ENCODE measurements around the gene CHPF2.

CHPF2 gene

DNA sequence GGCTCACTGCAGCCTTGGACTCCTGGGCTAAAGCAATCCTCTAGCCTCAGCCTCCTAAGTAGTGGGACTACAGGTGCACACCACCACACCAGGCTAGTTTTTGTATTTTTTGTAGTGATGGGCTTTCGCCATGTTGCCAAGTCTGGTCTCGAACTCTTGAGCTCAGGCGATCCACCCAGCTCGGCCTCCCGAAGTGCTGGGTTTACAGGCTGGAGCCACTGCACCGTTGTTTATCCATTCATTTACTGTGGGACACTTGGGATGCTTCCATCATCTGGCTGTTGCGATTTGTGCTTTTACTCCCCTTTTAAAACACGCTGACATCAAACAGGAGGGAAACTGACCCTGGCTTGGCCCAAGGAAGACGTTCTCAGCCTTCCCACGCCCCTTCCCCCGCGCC is 46.7 kb downstream of the CHPF2 start:
- TF ChIP-seq, protein P1, sequence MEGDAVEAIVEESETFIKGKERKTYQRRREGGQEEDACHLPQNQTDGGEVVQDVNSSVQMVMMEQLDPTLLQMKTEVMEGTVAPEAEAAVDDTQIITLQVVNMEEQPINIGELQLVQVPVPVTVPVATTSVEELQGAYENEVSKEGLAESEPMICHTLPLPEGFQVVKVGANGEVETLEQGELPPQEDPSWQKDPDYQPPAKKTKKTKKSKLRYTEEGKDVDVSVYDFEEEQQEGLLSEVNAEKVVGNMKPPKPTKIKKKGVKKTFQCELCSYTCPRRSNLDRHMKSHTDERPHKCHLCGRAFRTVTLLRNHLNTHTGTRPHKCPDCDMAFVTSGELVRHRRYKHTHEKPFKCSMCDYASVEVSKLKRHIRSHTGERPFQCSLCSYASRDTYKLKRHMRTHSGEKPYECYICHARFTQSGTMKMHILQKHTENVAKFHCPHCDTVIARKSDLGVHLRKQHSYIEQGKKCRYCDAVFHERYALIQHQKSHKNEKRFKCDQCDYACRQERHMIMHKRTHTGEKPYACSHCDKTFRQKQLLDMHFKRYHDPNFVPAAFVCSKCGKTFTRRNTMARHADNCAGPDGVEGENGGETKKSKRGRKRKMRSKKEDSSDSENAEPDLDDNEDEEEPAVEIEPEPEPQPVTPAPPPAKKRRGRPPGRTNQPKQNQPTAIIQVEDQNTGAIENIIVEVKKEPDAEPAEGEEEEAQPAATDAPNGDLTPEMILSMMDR (IDR thresholded peaks at IDR 0.05; ENCODE audit: insufficient read depth, low read depth, low read length, missing control alignments) = no peak
- DNase-seq (ENCODE audit: low read depth) = no peak
- H3K4me3 ChIP-seq (ENCODE audit: low read depth, low read length) = no peak overlapping the region

DNA sequence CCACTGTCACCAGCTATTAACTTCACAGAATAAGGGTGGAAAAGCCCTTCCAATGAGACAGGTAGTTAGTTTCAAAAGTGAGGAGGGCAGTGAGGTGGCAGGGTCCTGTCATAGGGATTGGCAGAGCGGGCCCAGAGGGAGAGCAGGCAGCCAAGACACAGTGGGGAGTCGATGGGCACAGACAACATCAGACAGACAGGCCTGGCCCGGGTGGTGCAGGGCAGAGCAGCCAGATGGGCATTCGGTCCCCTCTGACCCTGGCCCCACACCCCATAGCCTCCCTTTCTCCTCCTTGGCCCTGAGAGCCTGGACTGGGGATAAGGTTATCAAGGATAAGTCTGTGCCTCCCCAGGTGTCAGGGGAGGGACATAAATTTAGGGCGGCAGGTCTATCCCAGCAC is 47.6 kb downstream of the CHPF2 start:
- no peak overlapping the region for H3K4me3 ChIP-seq (ENCODE audit: low read depth, low read length)
- no peak for DNase-seq (ENCODE audit: low read depth)
- TF ChIP-seq, protein P1 (IDR thresholded peaks at IDR 0.05; ENCODE audit: insufficient read depth, low read depth, low read length, missing control alignments) = no peak

DNA sequence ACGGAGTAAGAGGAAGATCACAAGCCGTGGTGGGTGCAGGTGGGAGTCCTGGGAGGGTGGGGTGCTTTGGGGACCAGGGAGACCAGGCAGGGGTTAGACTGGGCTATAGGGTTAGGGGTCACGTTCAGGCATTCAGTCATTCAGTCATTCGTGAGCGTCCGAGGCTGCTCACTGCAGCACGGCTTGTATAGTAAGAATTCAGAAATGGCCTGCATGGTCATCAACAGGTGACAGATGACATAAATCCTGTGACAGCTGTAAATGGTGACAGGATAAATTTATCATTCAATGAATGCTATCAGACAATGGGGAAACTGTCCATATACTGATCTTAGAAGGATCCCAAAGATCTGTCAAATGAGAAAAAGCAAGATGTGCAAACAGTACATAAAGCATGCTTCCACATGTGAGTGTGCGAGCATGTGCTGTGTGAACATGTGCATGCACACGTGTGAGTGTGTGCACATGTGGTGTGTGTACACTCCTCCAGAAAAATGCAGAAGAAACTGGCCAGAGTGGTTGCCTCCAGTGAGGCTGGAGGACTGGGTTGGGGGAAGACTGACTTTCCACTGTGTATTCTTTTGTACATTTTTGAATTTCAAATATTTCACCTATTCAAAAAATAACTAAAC is 48.2 kb downstream of the CHPF2 start:
- TF ChIP-seq, protein P1 (IDR thresholded peaks at IDR 0.05; ENCODE audit: insufficient read depth, low read depth, low read length, missing control alignments) = no peak
- H3K4me3 ChIP-seq (ENCODE audit: low read depth, low read length) = no peak overlapping the region
- no peak for DNase-seq (ENCODE audit: low read depth)

DNA sequence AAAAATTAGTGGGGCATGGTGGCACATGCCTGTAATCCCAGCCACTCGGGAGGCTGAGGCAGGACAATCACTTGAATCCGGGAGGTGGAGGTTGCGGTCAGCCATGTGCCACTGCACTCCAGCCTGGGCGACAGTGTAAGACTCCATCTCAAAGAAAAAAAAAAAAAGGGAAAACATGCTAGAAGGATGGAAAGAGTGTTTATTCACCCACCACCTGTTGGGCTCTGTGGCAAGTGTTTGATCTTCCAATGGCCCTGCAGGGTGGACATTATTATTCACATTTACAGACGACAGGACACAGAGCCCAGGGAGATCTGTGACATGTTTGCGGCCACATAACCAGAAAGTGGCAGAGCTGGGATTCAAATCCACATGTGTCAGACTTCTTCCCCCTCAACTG is 49.4 kb downstream of the CHPF2 start:
- no peak for DNase-seq (ENCODE audit: low read depth)
- TF ChIP-seq, protein P1 (IDR thresholded peaks at IDR 0.05; ENCODE audit: insufficient read depth, low read depth, low read length, missing control alignments) = no peak
- no peak overlapping the region for H3K4me3 ChIP-seq (ENCODE audit: low read depth, low read length)

DNA sequence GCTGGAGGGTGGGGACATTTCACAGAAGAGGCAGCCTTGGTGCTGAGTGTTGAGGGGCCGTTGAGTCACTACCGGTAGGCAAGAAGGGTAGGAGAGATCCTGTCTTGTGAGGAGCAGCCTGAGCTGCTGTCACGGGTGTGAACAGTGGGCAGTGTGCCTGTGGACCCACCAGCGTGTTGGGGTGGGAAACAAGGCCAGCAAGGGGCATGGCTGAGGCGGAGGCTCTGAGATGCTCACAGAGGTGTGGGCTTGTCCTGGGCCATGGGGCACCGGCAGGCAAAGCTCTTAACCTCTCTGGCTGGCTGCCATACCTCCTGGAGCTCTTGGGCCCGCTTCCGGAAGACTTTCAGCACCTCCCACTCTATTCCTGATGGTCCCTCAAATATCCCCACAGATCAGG is 49.8 kb downstream of the CHPF2 start:
- H3K4me3 ChIP-seq (ENCODE audit: low read depth, low read length) = no peak overlapping the region
- TF ChIP-seq, protein P1 (IDR thresholded peaks at IDR 0.05; ENCODE audit: insufficient read depth, low read depth, low read length, missing control alignments) = no peak
- DNase-seq (ENCODE audit: low read depth) = no peak

DNA sequence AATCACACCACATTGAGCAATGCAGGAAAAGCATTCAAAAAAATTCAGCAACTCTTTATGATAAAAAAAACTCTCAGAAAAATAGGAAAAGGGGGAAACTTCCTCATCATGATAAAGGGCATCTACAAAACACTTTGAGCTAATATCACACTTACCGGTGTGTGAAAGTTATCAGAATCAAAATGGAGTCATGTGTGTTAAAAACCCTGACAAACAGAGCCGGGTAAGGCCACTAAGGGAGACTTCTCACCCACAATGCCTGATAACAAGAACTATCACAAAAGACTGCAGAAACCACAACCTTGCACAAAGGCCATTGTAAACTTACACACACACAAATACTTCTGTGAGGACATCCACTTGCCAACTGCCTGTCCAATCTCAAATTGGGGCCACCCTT is 51.0 kb downstream of the CHPF2 start:
- H3K4me3 ChIP-seq (ENCODE audit: low read depth, low read length) = no peak overlapping the region
- no peak for DNase-seq (ENCODE audit: low read depth)
- TF ChIP-seq, protein P1 (IDR thresholded peaks at IDR 0.05; ENCODE audit: insufficient read depth, low read depth, low read length, missing control alignments) = no peak

DNA sequence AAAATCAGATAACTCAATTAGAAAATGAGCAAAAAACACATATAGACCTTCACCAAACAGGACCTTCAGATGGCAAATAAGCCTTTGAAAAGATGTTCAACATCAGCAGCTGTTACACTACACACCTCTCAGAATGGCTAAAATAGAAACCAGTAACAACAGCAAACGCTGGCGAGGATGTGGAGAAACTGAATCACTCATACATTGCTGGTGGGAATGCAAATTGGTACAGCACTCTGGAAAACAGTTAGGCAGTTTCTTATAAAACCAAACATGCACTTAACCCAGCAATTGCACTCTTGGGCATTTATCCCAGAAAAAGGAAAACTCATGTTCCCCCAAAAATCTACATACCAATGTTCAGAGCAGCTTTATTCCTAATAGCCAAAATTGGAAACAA is 53.9 kb downstream of the CHPF2 start:
- H3K4me3 ChIP-seq (ENCODE audit: low read depth, low read length) = no peak overlapping the region
- no peak for DNase-seq (ENCODE audit: low read depth)
- TF ChIP-seq, protein P1 (IDR thresholded peaks at IDR 0.05; ENCODE audit: insufficient read depth, low read depth, low read length, missing control alignments) = no peak

Measured in GM12865 (cell line).